Heart left ventricle (tissue), 16 donors: ENCODE measurements around the gene KCNG2. TPM values are rescaled to one million over a fixed set of nuclear protein-coding genes. Genes with fewer than 3 reads are reported as not detected.

Experiments
- ATAC-seq, 4 donors: fragments of 200-7000 bp; cut with Tn5 transposase; one replicate each; pipeline ENCODE4 v1.9.1; 2020 to 2022; ENCODE audit warnings: moderate library complexity in 4 of 4, mild to moderate bottlenecking in 3 of 4, moderate number of reproducible peaks in 1 of 4
- DNase-seq, 5 donors: peaks; one replicate each; pipeline ENCODE4 v3.0.0-alpha.2; 2020
- H3K27ac ChIP-seq, 12 donors: fragments of 200-600 bp; sonication (generic) in 4 of 12; one replicate each; pipeline versions ENCODE4 v1.5.0 to v1.8.0; 2016 to 2022; ENCODE audit warnings: mild to moderate bottlenecking in 2 of 12
- H3K27me3 ChIP-seq, 9 donors: fragments of 200-600 bp; sonication (generic) in 2 of 9; one replicate each; pipeline versions ENCODE4 v1.5.1 to v1.8.0; 2016 to 2022; ENCODE audit warnings: mild to moderate bottlenecking in 3 of 9
- H3K36me3 ChIP-seq, 9 donors: fragments of 200-600 bp; sonication (generic) in 2 of 9; one replicate each; pipeline versions ENCODE4 v1.5.0 to v1.8.0; 2018 to 2022; ENCODE audit warnings: mild to moderate bottlenecking in 2 of 9
- H3K4me1 ChIP-seq, 12 donors: fragments of 200-600 bp; sonication (generic) in 4 of 12; one replicate each; pipeline versions ENCODE4 v1.5.0 to v1.8.0; 2016 to 2022; ENCODE audit warnings: mild to moderate bottlenecking in 3 of 12
- H3K4me3 ChIP-seq, 12 donors: fragments of 200-600 bp; sonication (generic) in 4 of 12; one replicate each; pipeline versions ENCODE4 v1.5.0 to v1.8.0; 2017 to 2022; ENCODE audit warnings: mild to moderate bottlenecking in 9 of 12, moderate library complexity in 4 of 12
- H3K9me3 ChIP-seq, 12 donors: fragments of 200-600 bp; sonication (generic) in 4 of 12; one replicate each; pipeline versions ENCODE4 v1.5.0 to v1.8.0; 2016 to 2022; ENCODE audit warnings: mild to moderate bottlenecking in 1 of 12
- POLR2A ChIP-seq, 2 donors: fragments of 450-650 bp; IDR thresholded peaks; one replicate each; pipeline ENCODE4 v1.6.1; 2017; ENCODE audit warnings: antibody characterized with exemption in 2 of 2, mild to moderate bottlenecking in 2 of 2, moderate library complexity in 2 of 2
- WGBS, 4 donors: extraction: QIAGEN DNeasy Blood & Tissue Kit in 2 of 4; methylation state at CpG; one replicate each; pipeline versions ENCODE4 v1.1.5 to v1.1.7; 2013 to 2018; 5-methylcytosine and 5-hydroxymethylcytosine counted together
- intact Hi-C, 10 donors: fragments of 100-400 bp; cut with DNase I; formaldehyde crosslinking; loops; one replicate each; pipeline versions ENCODE4 v1.11.1 to v1.14.2; 2022
- polyA plus RNA-seq, 2 donors: library from polyadenylated mRNA; stranded (reverse); fragments of 200-250 nt; gene quantifications; one replicate each; pipeline ENCODE4 v1.2.3, GENCODE V29; 2013
- total RNA-seq, 9 donors: library from RNA; depleted of rRNA in 2 of 9; stranded (reverse); fragments of >200 nt in 2 of 9; fragmentation: NEBNext Ultra II Directional in 3 of 9; extraction: Animal tissue kit (Norgen Biotek cat#: 25700) in 3 of 9; gene quantifications; one replicate each; pipeline versions ENCODE4 v1.1.0 to v1.2.4, GENCODE V29; 2016 to 2023
- TF ChIP-seq, protein P1 (sequence below), 12 donors: fragments of 200-600 bp; sonication (generic) in 4 of 12; IDR thresholded peaks; one replicate each; pipeline versions ENCODE4 v1.5.0 to v1.8.0; 2018 to 2022; ENCODE audit warnings: antibody characterized with exemption in 12 of 12, mild to moderate bottlenecking in 5 of 12
- donor health status: ischemic (EF 13 %, LVEDD 7.1; RV severe dilation, severe dysfunction).
- donor health status: healthy with polysubstance abuse.
- donor health status: DM: no; HTN: yes; CAD: no.
- donor health status: DM: no; HTN: no; CAD: no.
- donor health status: ischemic (EF 25% LVEDD 6.9; RV normal size, moderate dysfunction).
- donor health status: ischemic (EF 25% LVEDD 5.7; RV mildly dilated, moderate dysfunction).
- donor health status: healthy.
- donor health status: DM: yes; HTN: yes; CAD: no.
- donor health status: ischemic (EF 35%, LVEDD 5.7; RV mildly dilated, moderate dysfunction).
- donor health status: nonischemic (EF 11% LVEDD 7.7; RV severe dilation, severe dysfunction).
- donor health status: DM: yes; HTN: yes; CAD: no.
- donor health status: PGD.
- donor health status: ischemic (EF 29% LVEDD 5.4; RV normal size, mild dysfunction).
- donor health status: nonischemic (EF 23%, LVEDD 6.1; RV moderate dilation, normal function).

KCNG2 gene
- total and polyA plus RNA-seq, 11 donors: 0.07 to 1.5 (median 0.18) TPM; not detected in 8

DNA sequence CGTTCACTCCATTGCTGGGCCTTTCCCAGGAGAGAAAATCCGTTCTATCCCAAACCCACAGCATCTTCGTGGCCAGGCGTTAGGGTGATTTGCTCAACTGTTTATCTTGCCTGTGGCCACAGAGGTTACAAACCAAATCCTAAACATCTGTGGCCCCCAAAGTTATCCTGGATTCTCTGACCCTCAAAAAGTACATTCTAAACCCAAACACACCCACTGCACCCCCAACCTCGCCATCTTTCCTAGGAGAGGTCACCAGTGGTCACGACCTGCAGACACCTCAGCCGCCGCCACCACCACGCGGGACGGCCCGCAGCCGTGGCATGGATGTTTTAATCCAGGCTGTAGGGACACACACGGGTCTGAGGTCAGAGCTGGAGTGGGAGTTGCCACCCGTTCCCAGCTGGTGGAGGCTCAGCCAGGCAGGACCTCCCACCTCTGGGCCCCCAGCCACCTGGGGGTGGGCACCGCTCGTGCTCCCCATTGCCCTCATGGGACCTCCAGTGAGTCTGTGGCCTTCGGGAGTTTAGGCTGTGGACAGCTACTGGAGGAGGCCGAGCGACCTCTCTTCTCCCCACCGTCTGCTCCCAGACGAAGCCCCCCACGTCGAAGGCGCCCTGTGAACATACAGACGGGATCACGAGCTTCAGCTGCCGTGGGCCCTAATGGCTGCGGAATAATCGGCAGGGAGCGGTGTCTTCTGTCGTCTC, 72.0 kb downstream of the KCNG2 start:
- ATAC-seq (no peak), DNase-seq (no peak)
- WGBS, 4 donors: 87 to 93% (median 88%) methylated on average over 21 to 32 of the region's 32 CpGs
- Histone ChIP-seq H3K9me3 (no peaks in the 10 kb centered on the region), H3K27me3 (peaks cover 0 to 36% (median 12%) of the 10 kb centered on the region in 9 donors), H3K27ac (no peak overlapping the region), H3K4me1 (no peaks in the 10 kb centered on the region), H3K36me3 (no peaks in the 10 kb centered on the region), H3K4me3 (no peak overlapping the region)
- intact Hi-C loops: no loop called here
- TF ChIP-seq, protein P1, sequence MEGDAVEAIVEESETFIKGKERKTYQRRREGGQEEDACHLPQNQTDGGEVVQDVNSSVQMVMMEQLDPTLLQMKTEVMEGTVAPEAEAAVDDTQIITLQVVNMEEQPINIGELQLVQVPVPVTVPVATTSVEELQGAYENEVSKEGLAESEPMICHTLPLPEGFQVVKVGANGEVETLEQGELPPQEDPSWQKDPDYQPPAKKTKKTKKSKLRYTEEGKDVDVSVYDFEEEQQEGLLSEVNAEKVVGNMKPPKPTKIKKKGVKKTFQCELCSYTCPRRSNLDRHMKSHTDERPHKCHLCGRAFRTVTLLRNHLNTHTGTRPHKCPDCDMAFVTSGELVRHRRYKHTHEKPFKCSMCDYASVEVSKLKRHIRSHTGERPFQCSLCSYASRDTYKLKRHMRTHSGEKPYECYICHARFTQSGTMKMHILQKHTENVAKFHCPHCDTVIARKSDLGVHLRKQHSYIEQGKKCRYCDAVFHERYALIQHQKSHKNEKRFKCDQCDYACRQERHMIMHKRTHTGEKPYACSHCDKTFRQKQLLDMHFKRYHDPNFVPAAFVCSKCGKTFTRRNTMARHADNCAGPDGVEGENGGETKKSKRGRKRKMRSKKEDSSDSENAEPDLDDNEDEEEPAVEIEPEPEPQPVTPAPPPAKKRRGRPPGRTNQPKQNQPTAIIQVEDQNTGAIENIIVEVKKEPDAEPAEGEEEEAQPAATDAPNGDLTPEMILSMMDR (IDR thresholded peaks at IDR 0.05): no peak

- H3K27ac ChIP-seq: no peak overlapping the region
- WGBS, 4 donors: 69 to 77% (median 75%) methylated on average over 17 to 19 of the region's 19 CpGs
- DNase-seq (no peak), ATAC-seq (no peak)
- H3K4me1 ChIP-seq: no peaks in the 10 kb centered on the region
- no peaks in the 10 kb centered on the region for H3K36me3 ChIP-seq
- no peaks in the 10 kb centered on the region for H3K9me3 ChIP-seq
- TF ChIP-seq POLR2A (IDR thresholded peaks at IDR 0.05): no peak
- TF ChIP-seq, protein P1 (IDR thresholded peaks at IDR 0.05): no peak
- H3K27me3 ChIP-seq: peaks cover 0 to 42% (median 13%) of the 10 kb centered on the region in 9 donors
- H3K4me3 ChIP-seq: no peak overlapping the region
- intact Hi-C loops: no loop called here
Measured at GRCh38 chr18:79870301-79871025, 72.7 kb downstream of the KCNG2 start.

GRCh38 chr18:79871026-79871390, 73.3 kb downstream of the KCNG2 start:
- 79 to 86% (median 84%) methylated on average over 11 to 17 of the region's 17 CpGs for WGBS, 4 donors
- TF ChIP-seq, protein P1 (IDR thresholded peaks at IDR 0.05): no peak
- TF ChIP-seq POLR2A (IDR thresholded peaks at IDR 0.05): no peak
- no peaks in the 10 kb centered on the region for H3K9me3 ChIP-seq
- ATAC-seq (no peak), DNase-seq (no peak)
- H3K4me1 ChIP-seq: no peaks in the 10 kb centered on the region
- H3K36me3 ChIP-seq: no peaks in the 10 kb centered on the region
- no peak overlapping the region for H3K27ac ChIP-seq
- H3K27me3 ChIP-seq: peaks cover 0 to 42% (median 13%) of the 10 kb centered on the region in 9 donors
- intact Hi-C loops: no loop called here
- no peak overlapping the region for H3K4me3 ChIP-seq

DNA sequence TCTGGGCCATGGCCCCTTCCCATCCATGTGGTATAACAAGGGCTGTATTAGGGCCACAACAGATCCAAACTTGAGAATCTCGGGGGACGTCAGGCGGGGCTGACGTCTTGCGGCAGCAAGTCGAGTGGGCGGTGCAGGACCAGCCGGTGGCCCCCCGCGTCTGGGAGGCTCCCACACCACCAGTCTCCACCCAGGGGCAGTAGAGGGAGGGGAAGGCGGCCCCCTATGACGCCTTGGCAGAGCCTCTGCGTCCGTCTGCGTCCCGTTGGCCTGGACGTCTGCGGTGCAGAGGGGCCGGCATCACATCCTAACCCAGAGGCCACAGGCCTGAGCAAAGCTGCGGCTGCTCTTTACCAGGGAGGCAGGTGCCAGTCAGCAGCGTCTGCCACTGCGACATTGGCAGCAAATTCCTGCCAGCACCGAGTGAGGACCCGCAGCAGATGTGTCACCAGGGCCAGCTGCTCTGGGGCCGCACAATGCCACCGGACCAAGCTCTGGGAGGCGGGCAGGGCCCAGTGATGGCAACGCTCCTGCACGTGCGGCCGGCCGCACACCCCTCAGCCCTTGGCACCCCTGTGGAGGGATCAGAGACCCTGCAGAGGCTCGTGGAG, 73.8 kb downstream of the KCNG2 start:
- H3K27ac ChIP-seq: no peak overlapping the region
- intact Hi-C loops: no loop called here
- DNase-seq (no peak), ATAC-seq (no peak)
- WGBS, 4 donors: 76 to 84% (median 77%) methylated on average over 27 to 33 of the region's 33 CpGs
- no peak for TF ChIP-seq POLR2A (IDR thresholded peaks at IDR 0.05)
- TF ChIP-seq, protein P1 (IDR thresholded peaks at IDR 0.05): no peak
- H3K27me3 ChIP-seq: peaks cover 0 to 42% (median 13%) of the 10 kb centered on the region in 9 donors
- no peaks in the 10 kb centered on the region for H3K36me3 ChIP-seq
- no peaks in the 10 kb centered on the region for H3K4me1 ChIP-seq
- H3K9me3 ChIP-seq: no peaks in the 10 kb centered on the region
- H3K4me3 ChIP-seq: no peak overlapping the region
